ENCODE data around the gene CERS6.

The CERS6 gene

DNA sequence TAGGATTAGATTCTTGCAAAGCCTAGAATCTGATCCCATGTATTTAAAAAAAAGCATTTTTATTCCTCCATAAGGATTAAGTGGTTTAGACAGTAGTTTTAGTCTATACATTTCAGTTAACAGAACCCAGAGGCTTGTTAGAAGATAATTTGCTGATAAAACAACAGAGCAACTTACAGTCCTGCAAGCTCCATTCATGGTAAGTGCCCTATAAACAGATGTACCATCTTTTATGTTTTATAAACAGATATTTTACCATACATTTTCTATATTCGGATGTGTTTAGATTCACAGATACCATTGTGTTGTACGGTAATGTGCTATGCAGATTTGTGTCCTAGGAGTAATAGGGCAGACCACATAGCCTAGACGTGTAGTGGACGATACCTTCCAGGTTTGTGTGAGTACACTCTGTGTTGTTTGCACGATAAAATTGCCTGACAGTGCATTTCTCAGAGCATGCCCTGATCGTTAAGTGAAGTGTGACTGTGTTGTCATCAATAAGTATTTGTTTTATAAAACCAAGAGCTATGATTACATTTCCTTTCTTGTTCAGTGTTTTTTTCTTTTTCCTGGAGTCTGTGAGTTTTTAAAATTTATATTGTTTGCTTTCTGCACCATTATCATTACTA is 54.2 kb downstream of the CERS6 start:
- Mint-ChIP-seq H3K9me3 (no peaks in the 10 kb centered on the region), H3K27ac (no peak overlapping the region), H3K4me1 (ENCODE audit: low read depth) (peaks cover 13% of the 10 kb centered on the region), H3K36me3 (ENCODE audit: low read depth) (peaks cover 2% of the 10 kb centered on the region), H3K27me3 (ENCODE audit: low read depth) (no peaks in the 10 kb centered on the region), H3K4me3 (no peak overlapping the region)
- DNase-seq (ENCODE audit: low spot score) = no peak

- no peak for DNase-seq (ENCODE audit: low spot score)
- peaks cover 16% of the 10 kb centered on the region for H3K4me1 Mint-ChIP-seq (ENCODE audit: low read depth)
- H3K27me3 Mint-ChIP-seq (ENCODE audit: low read depth) = no peaks in the 10 kb centered on the region
- H3K27ac Mint-ChIP-seq = no peak overlapping the region
- no peak overlapping the region for H3K4me3 Mint-ChIP-seq
- H3K9me3 Mint-ChIP-seq = no peaks in the 10 kb centered on the region
- peaks cover 2% of the 10 kb centered on the region for H3K36me3 Mint-ChIP-seq (ENCODE audit: low read depth)
Measured at GRCh38 chr2:168514692-168515091, 58.6 kb downstream of the CERS6 start.

DNA sequence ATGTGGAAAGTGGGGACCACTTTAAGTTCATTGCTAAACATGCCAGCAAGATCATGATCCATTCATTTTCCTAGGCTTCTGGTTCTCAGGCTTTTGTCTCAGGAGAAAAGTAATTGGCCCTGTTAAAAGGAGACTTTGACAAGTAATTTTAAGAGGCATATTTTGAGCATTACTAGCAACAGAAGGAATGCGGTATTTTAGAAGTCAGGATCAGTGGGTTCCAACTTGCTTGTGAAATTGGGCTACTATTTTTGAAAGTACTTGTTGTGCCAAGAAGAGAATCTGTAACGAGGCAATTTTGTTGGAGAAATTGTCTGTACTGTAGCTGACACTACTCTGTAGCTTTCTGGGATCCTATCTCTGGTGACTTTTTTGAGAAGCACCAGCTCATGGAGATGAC is 59.4 kb downstream of the CERS6 start:
- Mint-ChIP-seq H3K36me3 (ENCODE audit: low read depth) (peaks cover 2% of the 10 kb centered on the region), H3K4me3 (no peak overlapping the region), H3K27ac (no peak overlapping the region), H3K27me3 (ENCODE audit: low read depth) (no peaks in the 10 kb centered on the region), H3K9me3 (no peaks in the 10 kb centered on the region), H3K4me1 (ENCODE audit: low read depth) (peaks cover 21% of the 10 kb centered on the region)
- no peak for DNase-seq (ENCODE audit: low spot score)

GRCh38 chr2:168517816-168518215 is 61.7 kb downstream of the CERS6 start:
- Mint-ChIP-seq H3K9me3 (no peaks in the 10 kb centered on the region), H3K27me3 (ENCODE audit: low read depth) (no peaks in the 10 kb centered on the region), H3K4me1 (ENCODE audit: low read depth) (peaks cover 21% of the 10 kb centered on the region), H3K27ac (no peak overlapping the region), H3K4me3 (no peak overlapping the region), H3K36me3 (ENCODE audit: low read depth) (peaks cover 2% of the 10 kb centered on the region)
- no peak for DNase-seq (ENCODE audit: low spot score)

- no peak overlapping the region for H3K4me3 Mint-ChIP-seq
- no peak overlapping the region for H3K27ac Mint-ChIP-seq
- H3K9me3 Mint-ChIP-seq = no peaks in the 10 kb centered on the region
- H3K4me1 Mint-ChIP-seq (ENCODE audit: low read depth) = peaks cover 26% of the 10 kb centered on the region
- H3K27me3 Mint-ChIP-seq (ENCODE audit: low read depth) = no peaks in the 10 kb centered on the region
- peaks cover 2% of the 10 kb centered on the region for H3K36me3 Mint-ChIP-seq (ENCODE audit: low read depth)
- no peak for DNase-seq (ENCODE audit: low spot score)
Measured at GRCh38 chr2:168518555-168519066, 62.5 kb downstream of the CERS6 start.

GRCh38 chr2:168519534-168520308 is 63.6 kb downstream of the CERS6 start:
- H3K27ac Mint-ChIP-seq = no peak overlapping the region
- DNase-seq (ENCODE audit: low spot score) = no peak
- peaks cover 23% of the 10 kb centered on the region for H3K4me1 Mint-ChIP-seq (ENCODE audit: low read depth)
- H3K36me3 Mint-ChIP-seq (ENCODE audit: low read depth) = no peaks in the 10 kb centered on the region
- no peaks in the 10 kb centered on the region for H3K9me3 Mint-ChIP-seq
- no peak overlapping the region for H3K4me3 Mint-ChIP-seq
- no peaks in the 10 kb centered on the region for H3K27me3 Mint-ChIP-seq (ENCODE audit: low read depth)

- H3K4me1 Mint-ChIP-seq (ENCODE audit: low read depth) = peaks cover 23% of the 10 kb centered on the region
- no peak overlapping the region for H3K4me3 Mint-ChIP-seq
- no peak overlapping the region for H3K27ac Mint-ChIP-seq
- DNase-seq (ENCODE audit: low spot score) = no peak
- H3K36me3 Mint-ChIP-seq (ENCODE audit: low read depth) = no peaks in the 10 kb centered on the region
- no peaks in the 10 kb centered on the region for H3K9me3 Mint-ChIP-seq
- H3K27me3 Mint-ChIP-seq (ENCODE audit: low read depth) = no peaks in the 10 kb centered on the region
Measured at GRCh38 chr2:168521053-168521741, 65.1 kb downstream of the CERS6 start.

- peaks cover 3% of the 10 kb centered on the region for H3K36me3 Mint-ChIP-seq (ENCODE audit: low read depth)
- no peak for DNase-seq (ENCODE audit: low spot score)
- H3K9me3 Mint-ChIP-seq = no peaks in the 10 kb centered on the region
- peaks cover 23% of the 10 kb centered on the region for H3K4me1 Mint-ChIP-seq (ENCODE audit: low read depth)
- no peaks in the 10 kb centered on the region for H3K27me3 Mint-ChIP-seq (ENCODE audit: low read depth)
- no peak overlapping the region for H3K27ac Mint-ChIP-seq
- H3K4me3 Mint-ChIP-seq = no peak overlapping the region
Measured at GRCh38 chr2:168522446-168522845, 66.4 kb downstream of the CERS6 start.

GRCh38 chr2:168524005-168524404 is 67.9 kb downstream of the CERS6 start:
- no peak for DNase-seq (ENCODE audit: low spot score)
- H3K4me1 Mint-ChIP-seq (ENCODE audit: low read depth) = peaks cover 20% of the 10 kb centered on the region
- H3K9me3 Mint-ChIP-seq = no peaks in the 10 kb centered on the region
- H3K4me3 Mint-ChIP-seq = no peak overlapping the region
- peaks cover 3% of the 10 kb centered on the region for H3K36me3 Mint-ChIP-seq (ENCODE audit: low read depth)
- H3K27ac Mint-ChIP-seq = no peak overlapping the region
- H3K27me3 Mint-ChIP-seq (ENCODE audit: low read depth) = no peaks in the 10 kb centered on the region

GRCh38 chr2:168525020-168525419 is 68.9 kb downstream of the CERS6 start:
- Mint-ChIP-seq H3K27ac (no peak overlapping the region), H3K9me3 (no peaks in the 10 kb centered on the region), H3K36me3 (ENCODE audit: low read depth) (peaks cover 3% of the 10 kb centered on the region), H3K4me1 (ENCODE audit: low read depth) (peaks cover 19% of the 10 kb centered on the region), H3K27me3 (ENCODE audit: low read depth) (no peaks in the 10 kb centered on the region), H3K4me3 (no peak overlapping the region)
- no peak for DNase-seq (ENCODE audit: low spot score)

- Mint-ChIP-seq H3K27ac (no peak overlapping the region), H3K4me3 (no peak overlapping the region), H3K4me1 (ENCODE audit: low read depth) (peaks cover 16% of the 10 kb centered on the region), H3K9me3 (no peaks in the 10 kb centered on the region), H3K36me3 (ENCODE audit: low read depth) (peaks cover 3% of the 10 kb centered on the region), H3K27me3 (ENCODE audit: low read depth) (no peaks in the 10 kb centered on the region)
- no peak for DNase-seq (ENCODE audit: low spot score)
Measured at GRCh38 chr2:168525716-168526446, 69.8 kb downstream of the CERS6 start.

DNA sequence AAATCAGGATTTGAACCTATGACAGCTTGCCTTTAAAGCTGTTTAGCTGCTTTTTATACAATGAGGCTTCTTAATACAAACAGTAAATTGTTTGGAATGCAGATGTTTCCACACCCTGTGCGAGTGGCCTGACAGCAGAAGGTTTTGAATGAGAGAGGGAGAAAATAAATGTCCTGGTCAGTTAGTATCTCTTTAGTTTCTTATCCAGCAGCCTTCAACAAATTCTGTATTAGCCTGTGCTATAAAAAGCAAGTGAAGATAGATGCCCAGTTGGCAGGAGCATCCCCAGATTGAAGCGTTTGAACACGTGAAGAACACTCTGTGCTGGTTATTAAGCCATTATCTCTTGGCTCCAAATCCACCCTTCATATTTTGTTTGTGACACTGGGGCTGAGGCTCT is 70.6 kb downstream of the CERS6 start:
- Mint-ChIP-seq H3K4me1 (ENCODE audit: low read depth) (peaks cover 17% of the 10 kb centered on the region), H3K27me3 (ENCODE audit: low read depth) (no peaks in the 10 kb centered on the region), H3K9me3 (no peaks in the 10 kb centered on the region), H3K36me3 (ENCODE audit: low read depth) (peaks cover 3% of the 10 kb centered on the region), H3K4me3 (no peak overlapping the region), H3K27ac (no peak overlapping the region)
- DNase-seq (ENCODE audit: low spot score) = no peak

DNA sequence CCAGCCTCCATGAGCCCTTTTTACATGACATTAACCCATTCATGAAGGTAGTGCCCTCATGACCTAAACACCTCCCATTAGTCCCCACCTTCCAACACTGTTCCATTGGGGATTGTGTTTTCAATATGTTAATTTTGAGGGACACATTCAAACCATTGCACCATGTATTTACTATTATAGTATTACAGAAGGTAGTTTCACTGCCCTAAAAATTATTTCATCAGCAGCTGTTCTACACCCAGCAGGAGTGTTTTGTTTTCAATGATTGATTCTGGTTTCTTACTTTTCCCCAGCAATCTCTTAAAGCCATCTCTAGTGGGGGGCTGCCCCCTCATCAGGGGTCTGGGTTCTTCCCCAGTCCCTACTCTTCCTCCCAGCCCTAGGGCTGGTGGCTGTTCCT is 71.9 kb downstream of the CERS6 start:
- Mint-ChIP-seq H3K9me3 (no peaks in the 10 kb centered on the region), H3K4me3 (no peak overlapping the region), H3K4me1 (ENCODE audit: low read depth) (peaks cover 18% of the 10 kb centered on the region), H3K27me3 (ENCODE audit: low read depth) (no peaks in the 10 kb centered on the region), H3K36me3 (ENCODE audit: low read depth) (peaks cover 3% of the 10 kb centered on the region), H3K27ac (no peak overlapping the region)
- DNase-seq (ENCODE audit: low spot score) = no peak

DNA sequence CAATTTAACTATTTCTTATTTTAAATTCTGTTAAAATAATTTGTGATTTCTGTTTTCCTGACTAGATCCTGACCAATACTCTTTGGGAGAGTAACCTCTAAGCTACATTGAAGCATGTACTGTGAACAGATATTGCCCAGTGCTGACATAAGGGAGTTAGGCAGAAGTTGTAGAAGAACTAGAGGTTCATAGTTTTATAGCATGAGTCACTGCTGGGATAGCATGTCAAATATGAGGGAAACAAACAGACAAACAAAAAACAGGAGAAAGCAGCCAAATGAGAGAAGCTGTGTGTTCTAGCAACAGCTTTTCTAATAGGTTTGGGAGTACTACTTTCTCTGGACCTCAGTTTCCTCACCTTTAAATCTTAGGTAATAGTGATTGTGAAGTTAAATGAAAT is 72.4 kb downstream of the CERS6 start:
- peaks cover 17% of the 10 kb centered on the region for H3K4me1 Mint-ChIP-seq (ENCODE audit: low read depth)
- H3K27ac Mint-ChIP-seq = no peak overlapping the region
- H3K9me3 Mint-ChIP-seq = no peaks in the 10 kb centered on the region
- H3K36me3 Mint-ChIP-seq (ENCODE audit: low read depth) = peaks cover 3% of the 10 kb centered on the region
- H3K27me3 Mint-ChIP-seq (ENCODE audit: low read depth) = no peaks in the 10 kb centered on the region
- no peak for DNase-seq (ENCODE audit: low spot score)
- H3K4me3 Mint-ChIP-seq = no peak overlapping the region
